ENCODE data around the gene DDX42.

DDX42 gene

DNA sequence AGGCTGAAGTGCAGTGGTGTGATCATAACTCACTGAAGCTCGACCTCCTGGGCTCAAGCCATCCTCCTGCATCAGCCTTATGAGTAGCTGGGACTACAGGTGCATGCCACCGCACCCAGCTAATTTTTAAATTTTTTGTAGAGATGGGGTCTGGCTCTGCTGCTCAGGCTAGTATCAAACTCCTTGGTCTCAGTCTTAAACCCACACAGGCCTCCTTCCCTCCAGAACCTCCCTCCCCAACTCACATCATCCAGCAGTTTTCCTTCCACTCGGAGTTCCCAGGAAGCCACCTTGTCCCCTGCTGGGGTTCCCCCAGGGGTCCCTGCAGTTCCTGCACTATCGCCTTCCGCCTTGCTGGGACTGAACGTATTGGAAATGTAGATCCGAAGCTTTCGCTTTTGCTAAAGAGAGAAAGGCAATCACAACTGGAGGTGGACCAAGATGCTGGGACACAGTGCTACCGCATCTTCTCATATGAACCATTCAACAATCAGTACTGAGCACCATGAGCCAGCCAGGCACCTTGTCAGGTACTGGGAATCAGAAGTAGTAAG is 61.3 kb downstream of the DDX42 start:
- TF ChIP-seq ZNF274 (IDR thresholded peaks at IDR 0.05; ENCODE audit: low read depth, low read length), result no peak
- no peak overlapping the region for H3K4me3 ChIP-seq (ENCODE audit: low read length)

DNA sequence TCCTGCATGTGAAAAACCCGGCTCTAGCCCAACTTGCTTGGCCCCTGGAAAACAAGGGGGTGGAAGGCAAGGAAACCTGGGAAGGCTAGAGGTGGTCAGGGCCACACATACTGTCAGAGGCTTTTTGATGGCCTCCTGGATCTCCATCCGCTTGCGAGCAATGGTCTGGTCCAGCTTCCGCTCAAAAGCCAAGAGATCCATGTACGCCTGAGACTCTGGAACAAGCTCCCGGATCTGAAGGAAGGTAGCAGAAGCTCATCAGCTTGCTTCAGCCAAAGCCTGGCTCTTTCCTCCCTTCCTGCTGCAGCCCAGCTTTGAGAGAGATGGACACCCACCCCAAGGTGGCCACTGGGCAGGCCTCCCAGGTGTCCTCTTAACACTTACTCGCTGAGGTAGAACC is 62.8 kb downstream of the DDX42 start:
- TF ChIP-seq ZNF274 (IDR thresholded peaks at IDR 0.05; ENCODE audit: low read depth, low read length), result no peak
- H3K4me3 ChIP-seq (ENCODE audit: low read length), result no peak overlapping the region

DNA sequence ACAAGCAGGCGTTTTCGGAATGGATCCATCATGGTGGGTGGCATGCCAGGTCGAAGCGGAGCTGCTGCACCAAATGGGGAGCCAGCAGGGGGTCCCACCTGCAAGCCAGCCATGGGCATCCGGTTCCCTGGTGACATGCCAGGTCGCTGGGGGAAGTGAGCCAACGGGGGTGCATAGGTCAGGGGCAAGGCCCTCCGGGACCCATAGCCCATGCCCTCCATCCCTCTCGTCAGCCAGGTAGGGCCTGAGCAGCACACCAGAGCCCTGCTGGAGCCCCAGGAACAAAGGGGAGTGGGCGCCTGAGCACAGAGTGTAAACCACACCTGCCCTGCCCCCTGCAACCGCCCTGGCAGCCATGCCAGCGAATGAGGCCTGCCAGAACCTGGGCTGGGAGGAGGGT is 63.5 kb downstream of the DDX42 start:
- no peak for TF ChIP-seq ZNF274 (IDR thresholded peaks at IDR 0.05; ENCODE audit: low read depth, low read length)
- H3K4me3 ChIP-seq (ENCODE audit: low read length), result no peak overlapping the region

DNA sequence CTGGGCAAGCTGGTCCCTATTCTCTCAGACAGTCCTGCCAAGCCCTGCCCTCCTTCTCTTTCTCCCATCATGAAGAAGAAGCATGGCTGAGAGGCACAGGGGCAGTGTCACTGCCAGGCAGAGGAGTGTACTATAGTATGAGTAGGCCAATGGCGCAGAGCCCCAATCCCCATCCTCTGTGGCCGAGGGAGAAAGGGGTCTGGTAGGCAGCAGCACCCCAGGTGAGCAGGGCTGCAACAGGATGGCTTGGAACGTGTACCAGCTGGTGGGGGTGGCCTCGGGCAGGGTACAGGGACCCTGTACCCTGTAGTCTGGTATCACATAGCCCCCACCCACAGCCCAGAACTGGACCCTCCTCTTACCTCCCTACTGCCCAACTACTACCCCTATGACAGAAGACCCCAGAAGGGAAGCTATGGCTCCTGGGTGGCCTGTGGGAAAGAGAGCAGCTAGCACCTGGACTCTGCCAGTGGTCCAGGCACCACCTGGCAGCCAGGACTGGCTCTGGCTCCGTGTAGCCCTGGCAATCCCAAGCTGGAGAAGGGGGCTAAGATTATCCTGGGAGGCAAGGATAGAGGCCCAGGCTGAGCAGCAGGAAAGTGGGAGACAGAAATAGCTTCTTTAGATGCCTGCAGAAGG is 64.1 kb downstream of the DDX42 start:
- TF ChIP-seq ZNF274 (IDR thresholded peaks at IDR 0.05; ENCODE audit: low read depth, low read length), result no peak
- no peak overlapping the region for H3K4me3 ChIP-seq (ENCODE audit: low read length)

DNA sequence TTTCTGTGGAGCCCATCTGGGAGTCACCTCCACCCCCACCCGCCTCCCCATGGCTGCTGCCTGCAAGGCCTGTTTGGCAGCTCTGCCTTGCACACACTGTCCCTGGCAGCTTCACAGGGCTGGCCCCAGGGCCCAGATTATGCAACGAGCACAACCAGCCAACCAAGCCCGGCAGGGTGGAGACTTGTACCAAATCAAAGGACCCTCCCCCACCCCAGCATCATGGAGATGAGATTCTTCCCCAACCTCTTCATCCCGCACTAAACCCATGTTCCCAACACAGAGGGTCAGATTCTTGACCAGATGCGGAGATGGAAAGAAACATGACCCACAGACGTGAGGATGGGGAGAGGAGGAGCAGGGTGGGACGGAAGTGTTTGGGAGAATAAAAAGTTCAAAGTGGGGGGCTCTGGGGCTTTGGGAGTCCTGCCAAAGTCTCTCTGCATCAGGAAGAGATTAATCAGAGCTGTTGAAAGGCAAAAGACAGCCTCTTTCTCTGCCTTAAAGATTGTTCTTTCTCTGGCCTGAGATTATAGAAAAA is 64.7 kb downstream of the DDX42 start:
- peak overlapping the region; percentile 14; the same call in 1 of the 2 replicates for H3K4me3 ChIP-seq (ENCODE audit: low read length)
- TF ChIP-seq ZNF274 (IDR thresholded peaks at IDR 0.05; ENCODE audit: low read depth, low read length), result no peak

DNA sequence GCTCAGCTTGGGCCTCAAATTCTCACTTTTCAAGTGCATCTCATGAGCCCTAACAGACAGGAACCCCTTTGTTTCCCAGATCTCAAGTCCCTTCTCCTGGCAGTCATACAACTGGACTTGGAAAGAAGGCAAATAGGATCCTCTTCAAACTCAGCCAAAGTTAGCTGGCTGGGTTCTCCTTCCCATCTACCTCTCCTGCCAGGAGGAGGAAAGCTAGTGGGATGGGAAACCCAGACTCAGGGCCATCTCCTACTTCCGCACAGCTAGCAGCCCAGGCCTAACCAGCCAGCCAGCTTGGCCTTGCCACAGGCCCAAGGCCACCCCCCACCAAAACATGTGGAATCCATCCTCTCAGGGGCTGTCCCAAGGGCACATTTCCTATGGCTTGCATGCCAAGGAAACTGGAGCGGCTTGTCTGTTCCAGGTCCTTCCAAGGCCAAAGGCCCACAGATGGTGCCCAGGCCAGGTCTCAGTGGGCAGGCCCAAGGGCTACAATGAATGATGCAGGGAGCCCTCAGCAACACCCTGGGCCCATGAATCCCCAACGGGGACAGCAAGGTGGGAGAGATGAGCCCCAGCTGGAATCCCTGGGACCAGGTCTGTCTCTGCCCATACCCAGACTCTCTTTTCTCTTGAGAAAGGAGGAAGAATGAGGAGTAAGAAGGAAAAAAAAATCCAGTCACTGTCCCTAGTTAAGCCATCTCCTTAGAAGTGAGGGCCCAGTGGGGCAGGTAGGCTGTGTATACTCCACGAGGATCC is 66.8 kb downstream of the DDX42 start:
- peak overlapping the region; percentile 90 for H3K4me3 ChIP-seq (ENCODE audit: low read length)
- no peak for TF ChIP-seq ZNF274 (IDR thresholded peaks at IDR 0.05; ENCODE audit: low read depth, low read length)

DNA sequence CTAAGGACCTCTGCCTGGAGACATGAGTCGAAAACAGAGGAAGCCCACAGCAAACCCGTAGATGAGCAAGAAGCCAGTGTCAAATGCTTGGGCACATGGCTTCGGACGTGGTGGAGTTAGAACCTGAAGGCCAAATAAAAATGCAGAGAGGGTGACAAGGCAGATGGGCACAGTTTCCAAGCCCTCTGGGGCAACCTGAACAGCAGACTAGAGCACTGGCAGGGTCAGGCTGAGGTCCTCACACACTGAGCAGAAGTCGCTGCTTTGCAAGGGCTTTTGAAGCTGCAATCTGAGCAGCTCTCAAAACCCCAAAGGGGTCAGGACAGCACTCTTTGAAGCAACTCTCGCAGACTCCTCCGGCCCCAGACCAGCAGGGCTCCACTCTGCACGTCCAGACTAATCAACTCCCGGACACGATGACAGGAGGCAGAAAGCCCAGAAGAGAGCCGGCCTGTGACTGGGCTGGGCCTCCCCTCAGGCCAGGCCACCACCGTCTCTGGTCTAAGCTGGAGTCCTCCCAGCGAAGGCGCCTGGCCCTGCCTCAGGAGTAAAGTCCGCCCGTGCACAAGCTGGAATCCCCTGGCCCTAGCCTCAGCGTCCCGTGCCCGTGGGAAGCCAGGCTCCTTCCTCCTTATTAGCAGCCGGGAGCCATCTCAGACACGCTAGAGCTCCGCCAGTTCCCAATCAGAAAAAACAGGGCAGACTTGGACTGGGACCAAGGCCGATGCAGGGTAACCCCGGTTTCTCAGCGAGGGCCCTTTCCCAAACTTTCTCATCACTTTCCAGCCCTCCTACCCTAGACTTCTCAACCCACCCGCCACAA is 67.6 kb downstream of the DDX42 start:
- no peak for TF ChIP-seq ZNF274 (IDR thresholded peaks at IDR 0.05; ENCODE audit: low read depth, low read length)
- H3K4me3 ChIP-seq (ENCODE audit: low read length), result peak overlapping the region; percentile 90

DNA sequence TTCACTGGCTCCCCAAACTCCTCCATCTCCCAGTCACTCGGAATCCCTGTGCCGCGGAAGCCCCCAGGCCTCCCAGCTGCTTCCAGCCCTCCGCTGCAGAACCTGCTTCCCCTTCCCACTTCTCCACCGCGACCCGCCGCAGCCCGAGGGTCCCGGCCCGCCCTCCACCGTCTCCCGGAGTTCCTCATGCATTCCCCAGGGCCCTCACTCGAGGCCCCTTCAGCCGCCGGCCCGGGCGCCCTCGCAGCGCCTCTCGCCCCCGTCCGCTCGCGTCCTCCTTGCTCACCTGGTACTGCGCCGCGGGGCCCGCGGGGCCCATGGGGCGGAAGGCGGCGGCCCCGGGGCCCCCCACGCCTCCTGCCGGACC is 68.2 kb downstream of the DDX42 start:
- TF ChIP-seq ZNF274 (IDR thresholded peaks at IDR 0.05; ENCODE audit: low read depth, low read length), result no peak
- H3K4me3 ChIP-seq (ENCODE audit: low read length), result peak overlapping the region; percentile 90

DNA sequence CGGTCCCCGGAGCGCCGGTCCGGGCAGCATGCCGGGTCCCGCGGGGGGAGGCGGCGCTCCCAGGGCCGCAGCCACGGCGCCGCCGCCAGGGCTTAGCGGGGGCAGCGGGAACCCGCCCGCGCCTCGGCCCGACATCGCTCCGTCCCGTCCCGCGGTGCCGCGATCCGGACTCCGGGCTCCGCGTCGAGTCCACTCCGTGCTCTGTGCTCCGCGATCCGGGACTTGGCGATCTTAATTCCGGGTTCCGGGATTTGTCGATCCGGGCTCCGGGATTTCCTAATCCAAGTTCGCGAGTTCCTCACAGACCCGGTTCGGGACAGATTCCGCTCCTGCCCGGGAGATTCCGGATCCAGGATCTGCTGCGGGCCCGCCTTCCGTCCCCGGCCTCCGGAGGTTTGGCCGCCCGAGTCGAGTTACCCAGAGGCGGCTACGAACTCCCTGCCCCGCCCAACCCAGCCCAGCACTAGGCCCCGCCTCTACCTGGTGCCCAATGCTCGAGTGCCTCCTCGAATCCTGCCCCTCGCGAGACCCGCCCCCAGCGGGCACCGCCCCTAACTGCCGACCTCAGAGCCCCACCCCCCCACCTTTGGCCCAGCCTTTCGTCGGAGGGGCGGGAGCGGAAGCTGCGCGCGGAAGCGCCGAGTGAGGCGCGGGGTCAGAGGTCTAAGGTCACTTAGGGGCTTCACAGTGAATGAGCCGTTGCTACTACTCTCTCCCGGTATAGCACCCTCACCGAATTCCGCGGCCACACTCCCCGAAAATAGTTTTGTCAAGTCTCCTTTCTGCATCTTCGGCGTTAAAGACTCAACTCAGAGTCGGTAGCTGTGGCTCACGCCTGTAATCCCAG is 68.8 kb downstream of the DDX42 start, which contains the start of gene SMARCD2:
TSS of gene SMARCD2 (minus strand) at position 146 of the 847 bp plus-strand sequence. CDS start at position 135, 11 bp downstream.
- peak within 1 kb of the TSS; percentile 90 for H3K4me3 ChIP-seq (ENCODE audit: low read length)
- no peak for TF ChIP-seq ZNF274 (IDR thresholded peaks at IDR 0.05; ENCODE audit: low read depth, low read length)

DNA sequence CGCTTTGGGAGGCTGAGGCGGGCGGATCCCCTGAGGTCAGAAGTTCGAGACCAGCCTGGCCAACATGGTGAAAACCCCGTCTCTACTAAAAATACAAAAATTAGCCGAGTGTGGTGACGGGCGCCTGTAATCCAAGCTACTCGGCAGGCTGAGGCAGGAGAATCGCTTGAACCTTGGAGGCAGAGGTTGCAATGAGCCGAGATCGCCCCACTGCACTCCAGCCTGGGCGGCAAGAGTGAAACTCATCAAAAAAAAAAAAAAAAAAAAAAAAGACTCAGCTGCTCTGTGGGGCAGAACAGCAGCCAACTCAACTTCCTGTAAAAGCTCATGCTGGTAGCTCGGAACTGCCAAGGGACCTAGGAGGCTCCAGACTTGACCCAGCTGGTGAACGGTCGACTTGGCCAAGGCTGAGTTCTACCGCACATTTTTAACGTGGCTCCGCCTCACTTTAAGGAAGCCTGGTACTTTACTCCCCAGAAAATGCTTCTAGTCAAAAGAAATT is 69.5 kb downstream of the DDX42 start:
- peak overlapping the region; percentile 61 for H3K4me3 ChIP-seq (ENCODE audit: low read length)

DNA sequence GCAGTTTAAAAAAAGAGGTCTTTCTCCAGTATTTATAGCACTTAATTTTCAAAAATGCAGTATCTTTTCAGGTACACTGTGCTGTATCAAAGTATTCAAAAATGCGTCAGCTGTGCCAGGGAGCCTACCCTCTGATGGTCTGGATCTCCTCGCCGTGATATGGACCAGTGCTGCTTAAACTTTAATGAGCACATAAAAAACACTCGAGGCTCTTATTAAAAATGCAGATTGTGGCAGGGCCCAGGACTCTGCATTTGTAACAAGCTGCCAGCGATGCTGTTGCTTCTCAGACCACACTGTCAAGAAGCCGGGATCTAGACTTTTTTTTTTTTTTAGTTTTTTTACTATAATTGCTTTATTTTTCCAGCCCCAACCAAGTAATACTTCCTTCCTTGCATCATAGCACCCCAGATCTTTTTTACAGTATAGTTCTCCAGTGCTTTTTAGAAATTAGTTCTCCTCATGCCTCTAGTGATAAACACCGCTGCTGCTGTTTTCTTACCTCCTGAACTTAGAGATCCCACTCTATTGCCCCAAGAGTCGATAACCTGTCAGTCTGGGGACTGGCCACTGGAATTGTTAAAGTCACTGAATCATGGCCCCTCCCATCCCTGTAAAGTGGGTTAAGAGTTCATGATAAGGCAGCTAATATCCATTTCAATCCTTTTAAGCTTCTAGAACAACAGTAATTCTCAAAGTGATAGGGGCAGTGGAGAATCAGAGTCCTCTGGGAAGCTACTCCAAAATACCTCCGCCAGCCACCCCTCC is 70.1 kb downstream of the DDX42 start:
- no peak for TF ChIP-seq ZNF274 (IDR thresholded peaks at IDR 0.05; ENCODE audit: low read depth, low read length)
- peak overlapping the region; percentile 61; the same call in 1 of the 2 replicates for H3K4me3 ChIP-seq (ENCODE audit: low read length)

DNA sequence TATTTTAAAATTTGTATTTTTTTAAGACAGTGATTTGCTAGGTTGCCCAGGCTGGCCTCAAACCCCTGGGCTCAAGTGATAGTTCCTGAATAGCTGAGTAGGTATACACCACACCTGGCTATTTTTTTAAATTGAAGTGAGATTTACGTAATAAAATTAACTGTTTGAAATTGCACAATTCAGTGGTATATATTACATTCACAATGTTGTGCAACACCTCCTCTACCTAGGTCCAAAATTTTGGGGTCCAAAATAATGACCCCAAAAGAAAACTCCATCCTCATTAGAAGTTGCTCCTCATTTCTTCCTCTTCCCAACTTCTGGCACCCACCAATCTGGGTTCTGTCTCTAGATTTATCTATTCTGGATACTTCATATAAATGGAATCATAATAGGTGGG is 71.5 kb downstream of the DDX42 start:
- no peak overlapping the region for H3K4me3 ChIP-seq (ENCODE audit: low read length)
- TF ChIP-seq ZNF274 (IDR thresholded peaks at IDR 0.05; ENCODE audit: low read depth, low read length), result no peak
